Measurements from ENCODE around the gene IL1RAPL1. TPM values are rescaled to one million over a fixed set of nuclear protein-coding genes. Genes with fewer than 3 reads are reported as not detected.
A peak's percentile ranks its signal among the peaks of the same experiment; 100 is the strongest.

IL1RAPL1 gene
- total and polyA plus RNA-seq, 8 donors: 0.05 to 0.20 (median 0.09) TPM; not detected in 5

DNA sequence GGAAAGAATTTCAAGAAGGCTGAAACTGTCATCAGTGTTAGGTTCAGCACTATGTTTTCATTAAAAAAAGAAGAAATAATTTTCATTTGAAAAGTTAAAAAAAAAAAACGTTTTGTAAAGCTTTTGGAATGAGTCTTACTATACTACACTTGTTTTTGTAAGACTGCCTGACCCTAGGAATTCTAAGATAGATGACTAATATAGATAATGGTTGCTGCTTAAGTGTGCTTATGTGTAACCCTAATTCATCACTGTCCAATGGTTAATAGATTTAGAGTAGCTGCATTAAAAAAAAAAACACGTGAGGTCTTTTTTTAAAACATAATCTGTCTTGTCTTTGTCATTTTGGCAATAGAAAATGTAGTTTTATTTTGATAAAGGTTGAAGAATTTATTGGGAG lies 323.2 kb downstream of the IL1RAPL1 start:
- H3K27ac ChIP-seq: no peak overlapping the region
- H3K4me1 ChIP-seq: no peaks in the 10 kb centered on the region
- no peaks in the 10 kb centered on the region for H3K9me3 ChIP-seq
- no peaks in the 10 kb centered on the region for H3K27me3 ChIP-seq
- intact Hi-C loops (cut with DNase I): no loop called here
- TF ChIP-seq, protein P1, sequence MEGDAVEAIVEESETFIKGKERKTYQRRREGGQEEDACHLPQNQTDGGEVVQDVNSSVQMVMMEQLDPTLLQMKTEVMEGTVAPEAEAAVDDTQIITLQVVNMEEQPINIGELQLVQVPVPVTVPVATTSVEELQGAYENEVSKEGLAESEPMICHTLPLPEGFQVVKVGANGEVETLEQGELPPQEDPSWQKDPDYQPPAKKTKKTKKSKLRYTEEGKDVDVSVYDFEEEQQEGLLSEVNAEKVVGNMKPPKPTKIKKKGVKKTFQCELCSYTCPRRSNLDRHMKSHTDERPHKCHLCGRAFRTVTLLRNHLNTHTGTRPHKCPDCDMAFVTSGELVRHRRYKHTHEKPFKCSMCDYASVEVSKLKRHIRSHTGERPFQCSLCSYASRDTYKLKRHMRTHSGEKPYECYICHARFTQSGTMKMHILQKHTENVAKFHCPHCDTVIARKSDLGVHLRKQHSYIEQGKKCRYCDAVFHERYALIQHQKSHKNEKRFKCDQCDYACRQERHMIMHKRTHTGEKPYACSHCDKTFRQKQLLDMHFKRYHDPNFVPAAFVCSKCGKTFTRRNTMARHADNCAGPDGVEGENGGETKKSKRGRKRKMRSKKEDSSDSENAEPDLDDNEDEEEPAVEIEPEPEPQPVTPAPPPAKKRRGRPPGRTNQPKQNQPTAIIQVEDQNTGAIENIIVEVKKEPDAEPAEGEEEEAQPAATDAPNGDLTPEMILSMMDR (IDR thresholded peaks at IDR 0.05): no peak
- WGBS, 2 donors: 16 to 17% methylated on average over 2 of the region's 2 CpGs
- FAIRE-seq (peak; percentile 39), ATAC-seq (no peak), DNase-seq (no peak)
- no peak overlapping the region for H3K4me3 ChIP-seq
- no peaks in the 10 kb centered on the region for H3K36me3 ChIP-seq

GRCh38 chrX:28920153-28920943 lies 333.1 kb downstream of the IL1RAPL1 start:
- 45 to 48% methylated on average over 5 of the region's 5 CpGs for WGBS, 2 donors
- no peaks in the 10 kb centered on the region for H3K4me1 ChIP-seq
- intact Hi-C loops (cut with DNase I): no loop called here
- H3K27me3 ChIP-seq: no peaks in the 10 kb centered on the region
- ATAC-seq (no peak), FAIRE-seq (no peak), DNase-seq (no peak)
- TF ChIP-seq, protein P1 (IDR thresholded peaks at IDR 0.05): no peak
- no peak overlapping the region for H3K27ac ChIP-seq
- H3K9me3 ChIP-seq: no peaks in the 10 kb centered on the region
- no peaks in the 10 kb centered on the region for H3K36me3 ChIP-seq
- no peak overlapping the region for H3K4me3 ChIP-seq

DNA sequence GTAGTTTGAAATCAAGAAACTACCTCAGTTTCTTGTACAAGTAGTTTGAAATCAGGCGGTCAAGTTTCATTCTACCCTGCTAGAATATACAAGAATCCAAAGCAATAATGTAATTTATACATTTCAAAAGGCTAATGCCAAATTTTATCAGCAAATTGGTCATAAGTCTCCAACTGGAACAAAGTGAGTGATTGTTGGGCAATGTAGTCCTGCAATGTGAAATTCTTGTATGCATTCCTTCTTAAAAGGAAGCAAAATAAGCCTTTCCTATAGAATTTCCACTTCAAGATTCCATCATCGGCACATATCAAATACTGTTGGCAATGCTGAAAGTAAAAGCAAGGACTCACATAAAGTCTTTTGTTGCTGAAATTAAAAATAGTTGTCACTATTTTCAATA lies 334.9 kb downstream of the IL1RAPL1 start:
- H3K4me1 ChIP-seq: no peaks in the 10 kb centered on the region
- intact Hi-C loops (cut with DNase I): no loop called here
- H3K36me3 ChIP-seq: no peaks in the 10 kb centered on the region
- FAIRE-seq: no peak
- no peak for DNase-seq
- H3K27me3 ChIP-seq: no peaks in the 10 kb centered on the region
- TF ChIP-seq, protein P1 (IDR thresholded peaks at IDR 0.05): no peak
- no peaks in the 10 kb centered on the region for H3K9me3 ChIP-seq
- 78 to 87% methylated on average over 2 of the region's 2 CpGs for WGBS, 2 donors
- no peak overlapping the region for H3K27ac ChIP-seq
- ATAC-seq: no peak
- H3K4me3 ChIP-seq: no peak overlapping the region

GRCh38 chrX:28946846-28947245 lies 359.6 kb downstream of the IL1RAPL1 start:
- FAIRE-seq: no peak
- TF ChIP-seq, protein P1 (IDR thresholded peaks at IDR 0.05): no peak
- Histone ChIP-seq H3K4me1 (no peaks in the 10 kb centered on the region), H3K27ac (no peak overlapping the region), H3K27me3 (no peaks in the 10 kb centered on the region), H3K9me3 (no peaks in the 10 kb centered on the region), H3K4me3 (no peak overlapping the region), H3K36me3 (no peaks in the 10 kb centered on the region)
- WGBS, 2 donors: 41 to 59% methylated on average over 3 of the region's 3 CpGs
- no peak for DNase-seq
- intact Hi-C loops (cut with DNase I): no loop called here
- no peak for ATAC-seq

DNA sequence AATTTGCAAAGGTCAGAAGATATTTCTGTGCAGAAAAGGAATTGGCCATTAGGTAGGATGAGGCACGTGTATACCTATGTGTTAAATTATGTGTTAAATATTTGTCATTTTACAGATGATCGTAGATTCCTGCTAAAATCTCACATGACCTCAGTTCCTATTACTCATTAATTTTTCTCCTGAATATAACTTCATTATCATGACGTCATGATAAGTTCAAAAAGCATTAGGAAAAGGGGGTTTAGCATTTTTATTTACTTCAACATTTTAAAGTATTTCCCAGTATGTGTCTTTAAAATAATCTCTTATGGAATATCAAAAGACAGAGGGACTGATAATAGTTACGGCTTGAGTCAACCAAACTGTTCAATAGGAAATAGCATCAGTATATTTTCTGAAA lies 372.8 kb downstream of the IL1RAPL1 start:
- Histone ChIP-seq H3K27me3 (no peaks in the 10 kb centered on the region), H3K27ac (no peak overlapping the region), H3K9me3 (no peaks in the 10 kb centered on the region), H3K4me3 (no peak overlapping the region), H3K36me3 (no peaks in the 10 kb centered on the region), H3K4me1 (no peaks in the 10 kb centered on the region)
- 31 to 37% methylated on average over 4 of the region's 4 CpGs for WGBS, 2 donors
- intact Hi-C loops (cut with DNase I): no loop called here
- TF ChIP-seq, protein P1 (IDR thresholded peaks at IDR 0.05): no peak
- no peak for ATAC-seq
- no peak for FAIRE-seq
- DNase-seq: no peak
